HepG2 (cell line): Measurements from ENCODE around the gene ZNF544. TPM values are rescaled to one million over a fixed set of nuclear protein-coding genes. Genes with fewer than 3 reads are reported as not detected.

Experiments
- ASH2L ChIP-seq: fragments of 300-600, 200-600 bp; sonication (generic); IDR thresholded peaks from 2 replicates; pipeline ENCODE4 v1.7.0; 2017; ENCODE audit warnings: low read depth, mild to moderate bottlenecking, moderate library complexity, mixed read lengths, low read length; ENCODE audit not compliant: insufficient read length
- BHLHE40 ChIP-seq: IDR thresholded peaks from 2 replicates; pipeline ENCODE4 v1.6.1; 2011; ENCODE audit warnings: low read length, improper control_type of control experiment
- GATA4 ChIP-seq: sonication (generic); IDR thresholded peaks from 2 replicates; pipeline ENCODE4 v1.6.1; 2016; ENCODE audit warnings: antibody characterized with exemption, low read depth, borderline replicate concordance
- HMG20B ChIP-seq: conservative IDR thresholded peaks from 2 replicates; pipeline ENCODE4 v1.6.1; 2016; ENCODE audit warnings: missing genetic modification reagents, missing compliant biosample characterization
- NR2F2 ChIP-seq: IDR thresholded peaks from 2 replicates; pipeline ENCODE4 v1.6.1; 2012; ENCODE audit warnings: low read depth, inconsistent platforms, borderline replicate concordance
- PCBP1 ChIP-seq: fragments of 200-400 bp; formaldehyde crosslinking; IDR thresholded peaks from 2 replicates; pipeline ENCODE4 v1.6.1; 2017; ENCODE audit warnings: mild to moderate bottlenecking, low read depth, low read length, borderline replicate concordance
- PRDM4 ChIP-seq: sonication (generic); formaldehyde crosslinking; IDR thresholded peaks from 2 replicates; pipeline ENCODE4 v1.9.0; 2021; ENCODE audit warnings: missing genetic modification reagents, borderline replicate concordance
- RXRA ChIP-seq: sonication (generic); formaldehyde crosslinking; IDR thresholded peaks from 2 replicates; pipeline ENCODE4 v1.5.1; 2020; ENCODE audit warnings: missing genetic modification reagents
- THAP7 ChIP-seq: sonication (generic); formaldehyde crosslinking; IDR thresholded peaks from 2 replicates; pipeline ENCODE4 v1.8.1; 2023; ENCODE audit warnings: mild to moderate bottlenecking, missing genetic modification reagents
- ZNF121 ChIP-seq: sonication (generic); formaldehyde crosslinking; IDR thresholded peaks from 2 replicates; pipeline ENCODE4 v1.5.0; 2020; ENCODE audit warnings: mild to moderate bottlenecking, missing genetic modification reagents
- ZNF232 ChIP-seq: sonication (generic); formaldehyde crosslinking; IDR thresholded peaks from 2 replicates; pipeline ENCODE4 v1.4.0; 2020; ENCODE audit warnings: missing genetic modification reagents, borderline replicate concordance
- ZNF234 ChIP-seq: sonication (generic); formaldehyde crosslinking; conservative IDR thresholded peaks from 2 replicates; pipeline ENCODE4 v1.5.1; 2020; ENCODE audit warnings: mild to moderate bottlenecking, missing genetic modification reagents
- ZNF451 ChIP-seq: sonication (generic); formaldehyde crosslinking; IDR thresholded peaks from 2 replicates; pipeline ENCODE4 v1.5.0; 2020; ENCODE audit warnings: mild to moderate bottlenecking, missing genetic modification reagents
- ZNF557 ChIP-seq: sonication (generic); formaldehyde crosslinking; IDR thresholded peaks from 2 replicates; pipeline ENCODE4 v1.4.0; 2020; ENCODE audit warnings: missing genetic modification reagents
- ZNF570 ChIP-seq: sonication (generic); formaldehyde crosslinking; IDR thresholded peaks from 2 replicates; pipeline ENCODE4 v1.4.0; 2020; ENCODE audit warnings: mild to moderate bottlenecking, missing genetic modification reagents, borderline replicate concordance
- ZNF687 ChIP-seq: sonication (generic); formaldehyde crosslinking; IDR thresholded peaks from 2 replicates; pipeline ENCODE4 v1.5.1; 2020; ENCODE audit warnings: mild to moderate bottlenecking, missing genetic modification reagents, moderate library complexity
- polyA plus RNA-seq, 8 experiments: library from polyadenylated mRNA; depleted of rRNA in 3 of 8; stranded (reverse) in 7 of 8; unstranded in 1 of 8; fragments of >200 nt; fragmentation: Illumina TruSeq in 4 of 8; extraction: Trizol in 4 of 8; gene quantifications; 2 replicates each; pipeline versions ENCODE4 v1.2.1 to v1.2.3, GENCODE V29; 2011 to 2016; ENCODE audit warnings: low read depth in 4 of 8, missing spikeins in 1 of 8, mixed read lengths in 1 of 8; ENCODE audit not compliant: insufficient read depth in 1 of 8
- total RNA-seq, 5 experiments: library from RNA; depleted of rRNA; stranded (reverse); fragments of >200 nt; fragmentation: Illumina TruSeq; extraction: Trizol; gene quantifications; 2 replicates each; pipeline ENCODE4 v1.2.3, GENCODE V29; 2016; ENCODE audit warnings: low read depth in 1 of 5

The ZNF544 gene
- total and polyA plus RNA-seq, 2 of the 13 experiments (the other 11 are each of a cell fraction or from before 2014, with no cell fraction given) = 13.1 to 17.0 TPM

- TF ChIP-seq THAP7 (CRISPR knock-in tag) (peak; percentile 86), ZNF234 (CRISPR knock-in tag) (no peak), ZNF687 (peak; percentile 85), PRDM4 (CRISPR knock-in tag) (no peak), ASH2L (peak; percentile 91), ZNF232 (peak; percentile 59; the same call in 1 of the 2 replicates), ZNF451 (CRISPR knock-in tag) (no peak), GATA4 (peak; percentile 82), RXRA (CRISPR knock-in tag) (peak; percentile 73), ZNF570 (CRISPR knock-in tag) (no peak), BHLHE40 (0 out of 2 replicates have a peak, but pooled peaks have one; percentile 46), HMG20B (CRISPR knock-in tag) (no peak), NR2F2 (no peak), ZNF121 (CRISPR knock-in tag) (peak; percentile 55; the same call in 1 of the 2 replicates), ZNF557 (CRISPR knock-in tag) (no peak), PCBP1 (peak; percentile 90; the same call in 1 of the 2 replicates)
Measured at GRCh38 chr19:58305065-58305931, 76.6 kb downstream of the ZNF544 start, which contains the start of gene ERVK3-1 (continued).
